HEK293 (cell line): ENCODE results near the gene TPM4.

Experiments used
- CTCF ChIP-seq: fragments of 450-650 bp; formaldehyde crosslinking; IDR thresholded peaks from 2 replicates; pipeline ENCODE4 v1.5.1; 2016; ENCODE audit warnings: missing biosample characterization, missing genetic modification characterization
- KLF7 ChIP-seq: fragments of 450-650 bp; formaldehyde crosslinking; IDR thresholded peaks from 2 replicates; pipeline ENCODE4 v1.5.1; 2016; ENCODE audit warnings: missing biosample characterization, missing genetic modification characterization, borderline replicate concordance
- MYNN ChIP-seq: fragments of 450-650 bp; formaldehyde crosslinking; IDR thresholded peaks from 2 replicates; pipeline ENCODE4 v1.5.1; 2016; ENCODE audit warnings: missing biosample characterization, missing genetic modification characterization, borderline replicate concordance
- YY1 ChIP-seq: fragments of 450-650 bp; formaldehyde crosslinking; IDR thresholded peaks from 2 replicates; pipeline ENCODE4 v1.5.1; 2018; ENCODE audit warnings: missing biosample characterization, missing genetic modification characterization
- ZNF10 ChIP-seq: fragments of 450-650 bp; formaldehyde crosslinking; IDR thresholded peaks from 2 replicates; pipeline ENCODE4 v1.5.1; 2017; ENCODE audit warnings: missing biosample characterization, missing genetic modification characterization
- ZNF621 ChIP-seq: fragments of 450-650 bp; formaldehyde crosslinking; IDR thresholded peaks from 2 replicates; pipeline ENCODE4 v1.5.1; 2017; ENCODE audit warnings: missing biosample characterization, missing genetic modification characterization
- TF ChIP-seq, protein P1 (sequence below): fragments of 450-650 bp; formaldehyde crosslinking; IDR thresholded peaks from 2 replicates; pipeline ENCODE4 v1.5.1; 2016; ENCODE audit warnings: missing biosample characterization, missing genetic modification characterization

- TF ChIP-seq CTCF (tag by site-specific recombination) = no peak
- TF ChIP-seq, protein P1, sequence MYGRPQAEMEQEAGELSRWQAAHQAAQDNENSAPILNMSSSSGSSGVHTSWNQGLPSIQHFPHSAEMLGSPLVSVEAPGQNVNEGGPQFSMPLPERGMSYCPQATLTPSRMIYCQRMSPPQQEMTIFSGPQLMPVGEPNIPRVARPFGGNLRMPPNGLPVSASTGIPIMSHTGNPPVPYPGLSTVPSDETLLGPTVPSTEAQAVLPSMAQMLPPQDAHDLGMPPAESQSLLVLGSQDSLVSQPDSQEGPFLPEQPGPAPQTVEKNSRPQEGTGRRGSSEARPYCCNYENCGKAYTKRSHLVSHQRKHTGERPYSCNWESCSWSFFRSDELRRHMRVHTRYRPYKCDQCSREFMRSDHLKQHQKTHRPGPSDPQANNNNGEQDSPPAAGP (tag by site-specific recombination) = no peak
- no peak for TF ChIP-seq YY1 (tag by site-specific recombination)
- TF ChIP-seq ZNF10 (tag by site-specific recombination) = no peak
- TF ChIP-seq MYNN (tag by site-specific recombination) = no peak
- TF ChIP-seq ZNF621 = no peak
- no peak for TF ChIP-seq KLF7 (tag by site-specific recombination)
Measured at GRCh38 chr19:16032509-16033135, 43.7 kb upstream of the TPM4 start.
